IMR-90 (cell line): ENCODE measurements around the gene COL4A1. TPM values are rescaled to one million over a fixed set of nuclear protein-coding genes. Genes with fewer than 3 reads are reported as not detected.

Source experiments
- ATAC-seq: fragments of 200-7000 bp; cut with Tn5 transposase; 2 replicates; pipeline ENCODE4 v1.9.1; 2020; ENCODE audit warnings: low read depth, mild to moderate bottlenecking, moderate library complexity
- BruUV-seq: library from RNA; stranded (reverse); fragments of 400-500 nt; replicated peaks from 2 replicates; lab custom pipeline; 2021; lab: Mats Ljungman, UMichigan
- CTCF ChIA-PET: fragments of 300-600 bp; formaldehyde crosslinking; extraction: SDS; loops from one replicate; lab custom pipeline; 2021; ENCODE audit warnings: antibody characterized with exemption; lab: Yijun Ruan, JAX
- POLR2A ChIA-PET: fragments of 300-600 bp; sonication (Branson Sonifier 250); formaldehyde crosslinking; loops from one replicate; lab custom pipeline; 2022; ENCODE audit warnings: antibody characterized with exemption; ENCODE audit not compliant: unreplicated experiment; lab: Charles Lee
- DNase-seq: peaks from one replicate; pipeline ENCODE4 v3.0.0; 2013
- H2AFZ ChIP-seq: replicated peaks from 2 replicates; pipeline ENCODE3; 2013; ENCODE audit warnings: low read length, mild to moderate bottlenecking; ENCODE audit not compliant: poor library complexity
- H2AK5ac ChIP-seq: 2 replicates; pipeline ENCODE4 v1.6.1; 2013; ENCODE audit warnings: low read depth, low read length, inconsistent platforms
- H2AK9ac ChIP-seq: replicated peaks from 2 replicates; pipeline ENCODE3; 2013; ENCODE audit warnings: mild to moderate bottlenecking, low read depth, low read length, moderate library complexity; ENCODE audit not compliant: poor library complexity
- H2BK120ac ChIP-seq: 2 replicates; pipeline ENCODE4 v1.6.1; 2013; ENCODE audit warnings: low read depth, low read length, inconsistent platforms
- H2BK15ac ChIP-seq: 3 replicates; pipeline ENCODE4 v1.6.1; 2013; ENCODE audit warnings: low read depth, low read length, inconsistent platforms
- H2BK20ac ChIP-seq: 2 replicates; pipeline ENCODE4 v1.6.1; 2013; ENCODE audit warnings: low read depth, mild to moderate bottlenecking, inconsistent platforms, low read length, moderate library complexity
- H2BK5ac ChIP-seq: 2 replicates; pipeline ENCODE4 v1.6.1; 2013; ENCODE audit warnings: mild to moderate bottlenecking, low read depth, low read length, inconsistent platforms; ENCODE audit not compliant: poor library complexity, severe bottlenecking
- H3K14ac ChIP-seq: replicated peaks from 2 replicates; pipeline ENCODE4 v1.6.1; 2013; ENCODE audit warnings: low read depth, low read length, inconsistent platforms
- H3K18ac ChIP-seq: 2 replicates; pipeline ENCODE4 v1.6.1; 2013; ENCODE audit warnings: low read depth, low read length, control low read depth
- H3K23ac ChIP-seq: 2 replicates; pipeline ENCODE4 v1.6.1; 2013; ENCODE audit warnings: low read depth, low read length, inconsistent platforms
- H3K27ac ChIP-seq: 2 replicates; pipeline ENCODE4 v1.5.1; 2013; ENCODE audit warnings: mild to moderate bottlenecking, control low read depth, low read length; ENCODE audit not compliant: insufficient read depth
- H3K27me3 ChIP-seq: 2 replicates; pipeline ENCODE4 v1.6.1; 2013; ENCODE audit warnings: low read length; ENCODE audit not compliant: control insufficient read depth, insufficient read depth
- H3K36me3 ChIP-seq: 2 replicates; pipeline ENCODE4 v1.6.1; 2013; ENCODE audit warnings: low read length, mixed read lengths; ENCODE audit not compliant: control insufficient read depth, insufficient read depth
- H3K4ac ChIP-seq: 2 replicates; pipeline ENCODE4 v1.6.1; 2013; ENCODE audit warnings: low read depth, low read length, inconsistent platforms
- H3K4me1 ChIP-seq: 2 replicates; pipeline ENCODE4 v1.6.1; 2013; ENCODE audit warnings: low read length, mixed read lengths; ENCODE audit not compliant: control insufficient read depth, insufficient read depth
- H3K4me2 ChIP-seq: 2 replicates; pipeline ENCODE4 v1.6.1; 2013; ENCODE audit warnings: low read depth, mild to moderate bottlenecking, control low read depth, low read length, moderate library complexity
- H3K4me3 ChIP-seq: 2 replicates; pipeline ENCODE4 v1.5.1; 2013; ENCODE audit warnings: low read depth, mild to moderate bottlenecking, control low read depth, low read length, moderate library complexity; ENCODE audit not compliant: insufficient read depth
- H3K56ac ChIP-seq: 2 replicates; pipeline ENCODE4 v1.6.1; 2013; ENCODE audit warnings: low read length, inconsistent platforms; ENCODE audit not compliant: insufficient read depth; ENCODE audit errors: extremely low read depth
- H3K79me1 ChIP-seq, 2 experiments: 2 replicates each; pipeline ENCODE4 v1.6.1; 2013; ENCODE audit warnings: low read length in 2 of 2, inconsistent platforms in 1 of 2, low read depth in 1 of 2
- H3K9ac ChIP-seq: 2 replicates; pipeline ENCODE4 v1.6.1; 2013; ENCODE audit warnings: low read depth, low read length, control low read depth
- H3K9me1 ChIP-seq: 2 replicates; pipeline ENCODE4 v1.6.1; 2013; ENCODE audit warnings: low read length, inconsistent platforms; ENCODE audit not compliant: insufficient read depth
- H3K9me3 ChIP-seq: 2 replicates; pipeline ENCODE4 v1.6.1; 2013; ENCODE audit warnings: low read length; ENCODE audit not compliant: control insufficient read depth, insufficient read depth
- H4K20me1 ChIP-seq: 2 replicates; pipeline ENCODE4 v1.6.1; 2013; ENCODE audit warnings: low read length, inconsistent platforms; ENCODE audit not compliant: insufficient read depth
- H4K5ac ChIP-seq: 2 replicates; pipeline ENCODE4 v1.6.1; 2013; ENCODE audit warnings: mild to moderate bottlenecking, low read depth, low read length, control low read depth
- H4K8ac ChIP-seq, 2 experiments: 2 replicates each; pipeline ENCODE4 v1.6.1; 2013; ENCODE audit warnings: low read depth in 2 of 2, low read length in 2 of 2, control low read depth in 1 of 2, inconsistent platforms in 1 of 2
- H4K91ac ChIP-seq: 2 replicates; pipeline ENCODE4 v1.6.1; 2013; ENCODE audit warnings: low read depth, low read length, inconsistent platforms; ENCODE audit not compliant: insufficient read depth
- BHLHE40 ChIP-seq: fragments of 150-350 bp; IDR thresholded peaks from 2 replicates; pipeline ENCODE4 v1.6.1; 2016; ENCODE audit warnings: mild to moderate bottlenecking, low read depth, low read length
- MAFK ChIP-seq: IDR thresholded peaks from 2 replicates; pipeline ENCODE4 v1.6.1; 2012; ENCODE audit warnings: low read depth, low read length, improper control_type of control experiment
- WGBS, 2 experiments: methylation state at CpG; one replicate each; pipeline versions ENCODE4 v1.1.5 to v1.1.7; 2013; ENCODE audit warnings: missing lambda C conversion rate in 2 of 2; ENCODE audit not compliant: insufficient read length in 1 of 2; ENCODE audit errors: extremely low coverage in 2 of 2; 5-methylcytosine and 5-hydroxymethylcytosine counted together
- dilution Hi-C: fragments of 300-500 bp; cut with HindIII; formaldehyde crosslinking; loops from one replicate; pipeline ENCODE4 v1.14.3; 2018; ENCODE audit warnings: low sequenced_read_pairs; ENCODE audit not compliant: unreplicated experiment
- in situ Hi-C: fragments of 300-500 bp; cut with MboI; formaldehyde crosslinking; loops from 3 replicates; pipeline ENCODE4 v1.14.3; 2019; ENCODE audit warnings: low sequenced_read_pairs, inconsistent platforms, mixed read lengths
- intact Hi-C: fragments of 100-400 bp; cut with micrococcal nuclease; formaldehyde crosslinking; loops from 2 replicates; pipeline ENCODE4 v1.10.0; 2022
- polyA plus RNA-seq, 3 experiments: library from polyadenylated mRNA; depleted of rRNA; stranded (reverse); fragments of >200 nt; gene quantifications; 2 replicates each; pipeline ENCODE4 v1.2.3, GENCODE V29; 2012; ENCODE audit warnings: low replicate concordance in 1 of 3
- total RNA-seq: library from RNA; depleted of rRNA; stranded (reverse); fragments of >200 nt; gene quantifications from 2 replicates; pipeline ENCODE4 v1.2.3, GENCODE V29; 2012

The COL4A1 gene
- total and polyA plus RNA-seq, 2 of the 4 experiments (the other 2 are of a cell fraction), result 230 to 337 TPM

DNA sequence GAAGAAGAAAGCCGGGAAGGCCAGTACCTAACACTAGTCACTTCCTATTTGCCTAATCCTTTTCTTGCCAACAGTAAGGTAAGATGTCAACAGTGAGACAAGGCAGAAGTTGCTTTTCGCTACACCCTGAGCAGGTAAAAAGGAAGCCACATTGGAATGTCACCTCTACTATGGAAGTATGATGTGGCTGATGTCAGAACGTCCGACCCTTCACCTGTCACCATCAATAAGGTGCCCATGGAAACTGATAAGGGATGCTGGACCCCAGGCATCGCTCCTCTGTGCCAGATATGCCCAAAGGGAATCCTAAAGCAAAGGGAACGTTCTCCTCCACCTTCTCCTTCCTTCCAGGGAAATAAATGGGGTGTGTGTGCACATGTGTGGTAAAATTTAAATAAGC lies 34.3 kb downstream of the COL4A1 start:
- H2BK120ac ChIP-seq, result no peak overlapping the region
- no peak overlapping the region for H2BK5ac ChIP-seq
- H4K5ac ChIP-seq, result no peak overlapping the region
- peaks cover 18 to 90% of the 10 kb centered on the region in 2 experiments for H3K79me1 ChIP-seq
- H2BK15ac ChIP-seq, result no peak overlapping the region
- no peak for DNase-seq
- WGBS, 2 experiments, result no CpG with 5 or more reads among the region's 6 CpGs
- no peak overlapping the region for H3K4me3 ChIP-seq
- no peak overlapping the region for H3K56ac ChIP-seq
- no peak overlapping the region for H2AK9ac ChIP-seq
- H3K27me3 ChIP-seq, result no peaks in the 10 kb centered on the region
- no peak overlapping the region for H3K4me2 ChIP-seq
- no peak for ATAC-seq
- H3K4me1 ChIP-seq, result peaks cover 17% of the 10 kb centered on the region
- ChIA-PET CTCF (no interaction called here), POLR2A (no interaction called here)
- H2AK5ac ChIP-seq, result no peak overlapping the region
- no peak overlapping the region for H2AFZ ChIP-seq
- H3K14ac ChIP-seq, result no peak overlapping the region
- peaks cover 94% of the 10 kb centered on the region for H4K20me1 ChIP-seq
- no peak overlapping the region for H3K9ac ChIP-seq
- H3K4ac ChIP-seq, result no peak overlapping the region
- no peak overlapping the region for H4K91ac ChIP-seq
- H3K36me3 ChIP-seq, result peaks cover 40% of the 10 kb centered on the region
- TF ChIP-seq MAFK (no peak), BHLHE40 (no peak)
- no peak overlapping the region for H3K27ac ChIP-seq
- no peaks in the 10 kb centered on the region for H3K9me3 ChIP-seq
- no TSS peak for BruUV-seq
- in situ Hi-C loops, result no loop called here
- no peak overlapping the region for H2BK20ac ChIP-seq
- dilution Hi-C loops, result no loop called here
- peaks cover 46% of the 10 kb centered on the region for H3K9me1 ChIP-seq
- H4K8ac ChIP-seq, result no peak overlapping the region
- intact Hi-C loops, result no loop called here
- no peak overlapping the region for H3K23ac ChIP-seq
- H3K18ac ChIP-seq, result no peak overlapping the region
